ENCODE results near the gene PCDHA2. TPM values are rescaled to one million over a fixed set of nuclear protein-coding genes. Genes with fewer than 3 reads are reported as not detected.
"Not testable (repeated sequence)": the region's sequence is repeated elsewhere in the genome, so short reads cannot be mapped to it uniquely, and the experiment has no call there.

Gene PCDHA2
- total RNA-seq, 1 experiment from 2014 or later = 2.4 TPM

GRCh38 chr5:140796072-140796717 is 1.5 kb downstream of the PCDHA2 start:
- H3K9me3 Mint-ChIP-seq; DNase-seq (ENCODE audit: low spot score); H3K4me1 Mint-ChIP-seq; H3K27ac Mint-ChIP-seq; H3K27me3 Mint-ChIP-seq (ENCODE audit: low read depth); POLR2A ChIA-PET; H3K4me3 Mint-ChIP-seq; ATAC-seq: not testable (repeated sequence)
- CTCF ChIA-PET = interaction anchor here (0.7 to 4.2 kb wide), 9 partner anchors 10 to 255 kb away, joined by 3 to 91 read pairs (median 9); partner anchors contain the start of genes PCDHA1, PCDHA4, PCDHA6 and PCDHA7
- peaks cover 11% of the 10 kb centered on the region for H3K36me3 Mint-ChIP-seq
- TF ChIP-seq ZNF219 (CRISPR knock-in tag; IDR thresholded peaks at IDR 0.05; ENCODE audit: borderline replicate concordance) (0 out of 2 replicates have a peak, but pooled peaks have one; percentile 28), RELA (CRISPR knock-in tag; IDR thresholded peaks at IDR 0.05; ENCODE audit: borderline replicate concordance) (0 out of 2 replicates have a peak, but pooled peaks have one; percentile 39)

- H3K27ac Mint-ChIP-seq = no peak overlapping the region
Measured at GRCh38 chr5:140796718-140797095, 2.1 kb downstream of the PCDHA2 start.

More at GRCh38 chr5:140796718-140797095, 2.1 kb downstream of the PCDHA2 start:
- H3K4me1 Mint-ChIP-seq = peaks cover 4% of the 10 kb centered on the region; the same call in 1 of the 2 replicates
- ChIA-PET POLR2A (no interaction called here), CTCF (interaction anchor here (3.1 to 4.2 kb wide), 3 partner anchors 10 to 45 kb away, joined by 28 to 91 read pairs (median 48); partner anchors contain the start of genes PCDHA1, PCDHA4 and PCDHA8)
- ATAC-seq = no peak
- DNase-seq (ENCODE audit: low spot score) = no peak
- H3K27me3 Mint-ChIP-seq (ENCODE audit: low read depth) = no peaks in the 10 kb centered on the region
- H3K36me3 Mint-ChIP-seq = peaks cover 14% of the 10 kb centered on the region
- no peak overlapping the region for H3K4me3 Mint-ChIP-seq
- peaks cover 2% of the 10 kb centered on the region for H3K9me3 Mint-ChIP-seq
- TF ChIP-seq ZNF416 (CRISPR knock-in tag; IDR thresholded peaks at IDR 0.05) (no peak), EMX1 (CRISPR knock-in tag; IDR thresholded peaks at IDR 0.05) (no peak), STAT6 (CRISPR knock-in tag; conservative IDR thresholded peaks at IDR 0.05; ENCODE audit: low read depth) (no peak), ZNF671 (CRISPR knock-in tag; IDR thresholded peaks at IDR 0.05) (no peak), ZNF512 (CRISPR knock-in tag; IDR thresholded peaks at IDR 0.05; ENCODE audit: borderline replicate concordance) (no peak), NR2C2 (CRISPR knock-in tag; IDR thresholded peaks at IDR 0.05) (no peak), MLX (CRISPR knock-in tag; IDR thresholded peaks at IDR 0.05) (no peak), TP53 (CRISPR knock-in tag; IDR thresholded peaks at IDR 0.05) (no peak), HMGXB4 (CRISPR knock-in tag; IDR thresholded peaks at IDR 0.05) (no peak), ZBTB43 (CRISPR knock-in tag; IDR thresholded peaks at IDR 0.05) (no peak), NFYB (CRISPR knock-in tag; conservative IDR thresholded peaks at IDR 0.05; ENCODE audit: low read depth) (no peak), CREB1 (CRISPR knock-in tag; IDR thresholded peaks at IDR 0.05) (no peak), ZNF121 (CRISPR knock-in tag; IDR thresholded peaks at IDR 0.05) (no peak), FOXP4 (CRISPR knock-in tag; IDR thresholded peaks at IDR 0.05) (no peak), CBFB (CRISPR knock-in tag; IDR thresholded peaks at IDR 0.05; ENCODE audit: low read depth) (no peak)

All from WTC11 (cell line).